SU-DHL-6 (cell line): ENCODE measurements around the gene TLR8.

Experiments used
- H2AFZ ChIP-seq: fragments of 200-600 bp; sonication (generic); 2 replicates; pipeline ENCODE4 v1.6.1; 2014; ENCODE audit warnings: low read depth, mild to moderate bottlenecking, moderate library complexity, mixed read lengths, antibody characterized with exemption, low read length; ENCODE audit not compliant: severe bottlenecking
- H3F3A ChIP-seq: fragments of 200-600 bp; shearing (Covaris generic); 2 replicates; pipeline ENCODE4 v1.6.0; 2016; ENCODE audit warnings: antibody characterized with exemption, mild to moderate bottlenecking; ENCODE audit not compliant: insufficient read depth
- H3K27ac ChIP-seq: fragments of 200-600 bp; sonication (generic); 2 replicates; pipeline ENCODE4 v1.5.1; 2016; ENCODE audit warnings: low read depth, mild to moderate bottlenecking, low read length, moderate library complexity, mixed read lengths
- H3K27me3 ChIP-seq: fragments of 200-600 bp; sonication (generic), shearing (Covaris generic); 2 replicates; pipeline ENCODE4 v1.6.0; 2014; ENCODE audit warnings: mild to moderate bottlenecking, low read length
- H3K36me3 ChIP-seq: fragments of 200-600 bp; sonication (generic); 2 replicates; pipeline ENCODE4 v1.6.1; 2014; ENCODE audit warnings: mild to moderate bottlenecking, low read length, mixed read lengths
- H3K4me2 ChIP-seq: fragments of 300-600, 200-600 bp; shearing (Covaris generic), sonication (generic); 2 replicates; pipeline ENCODE4 v1.6.0; 2014; ENCODE audit warnings: low read length, low read depth, mild to moderate bottlenecking; ENCODE audit not compliant: poor library complexity, severe bottlenecking
- H3K4me3 ChIP-seq: fragments of 200-600 bp; sonication (generic); 2 replicates; pipeline ENCODE4 v1.5.1; 2014; ENCODE audit warnings: antibody characterized with exemption, low read length, mild to moderate bottlenecking, mixed read lengths; ENCODE audit not compliant: insufficient read depth, poor library complexity, severe bottlenecking
- H3K79me2 ChIP-seq: fragments of 200-600 bp; sonication (generic); 2 replicates; pipeline ENCODE4 v1.6.1; 2014; ENCODE audit warnings: mild to moderate bottlenecking, low read length, moderate library complexity; ENCODE audit not compliant: insufficient read depth
- H3K9ac ChIP-seq: fragments of 200-600 bp; sonication (generic); 2 replicates; pipeline ENCODE4 v1.7.0; 2014; ENCODE audit warnings: mild to moderate bottlenecking, low read length
- H3K9me2 ChIP-seq: fragments of 200-600 bp; sonication (generic); replicated peaks from 2 replicates; pipeline ENCODE4 v1.6.1; 2014; ENCODE audit warnings: low read length; ENCODE audit not compliant: insufficient read depth
- H3K9me3 ChIP-seq: fragments of 200-600 bp; sonication (generic); 2 replicates; pipeline ENCODE4 v1.6.1; 2014; ENCODE audit warnings: low read length, mixed read lengths; ENCODE audit not compliant: insufficient read depth
- H4K20me1 ChIP-seq: fragments of 200-600 bp; sonication (generic); 2 replicates; pipeline ENCODE4 v1.6.1; 2014; ENCODE audit warnings: low read depth, mild to moderate bottlenecking, antibody characterized with exemption, low read length, moderate library complexity, mixed read lengths
- EZH2phosphoT487 ChIP-seq: fragments of 200-600 bp; sonication (generic), shearing (Covaris generic); conservative IDR thresholded peaks from 2 replicates; pipeline ENCODE4 v1.6.1; 2018; ENCODE audit warnings: mild to moderate bottlenecking, antibody characterized with exemption, low read length, moderate library complexity, mixed read lengths
- TF ChIP-seq, protein P1 (sequence below): fragments of 200-600 bp; sonication (generic); IDR thresholded peaks from one replicate; pipeline ENCODE4 v1.5.1; 2017; ENCODE audit warnings: antibody characterized with exemption, mild to moderate bottlenecking, low read length, moderate library complexity; ENCODE audit not compliant: insufficient read depth, poor library complexity, severe bottlenecking

TLR8 gene

DNA sequence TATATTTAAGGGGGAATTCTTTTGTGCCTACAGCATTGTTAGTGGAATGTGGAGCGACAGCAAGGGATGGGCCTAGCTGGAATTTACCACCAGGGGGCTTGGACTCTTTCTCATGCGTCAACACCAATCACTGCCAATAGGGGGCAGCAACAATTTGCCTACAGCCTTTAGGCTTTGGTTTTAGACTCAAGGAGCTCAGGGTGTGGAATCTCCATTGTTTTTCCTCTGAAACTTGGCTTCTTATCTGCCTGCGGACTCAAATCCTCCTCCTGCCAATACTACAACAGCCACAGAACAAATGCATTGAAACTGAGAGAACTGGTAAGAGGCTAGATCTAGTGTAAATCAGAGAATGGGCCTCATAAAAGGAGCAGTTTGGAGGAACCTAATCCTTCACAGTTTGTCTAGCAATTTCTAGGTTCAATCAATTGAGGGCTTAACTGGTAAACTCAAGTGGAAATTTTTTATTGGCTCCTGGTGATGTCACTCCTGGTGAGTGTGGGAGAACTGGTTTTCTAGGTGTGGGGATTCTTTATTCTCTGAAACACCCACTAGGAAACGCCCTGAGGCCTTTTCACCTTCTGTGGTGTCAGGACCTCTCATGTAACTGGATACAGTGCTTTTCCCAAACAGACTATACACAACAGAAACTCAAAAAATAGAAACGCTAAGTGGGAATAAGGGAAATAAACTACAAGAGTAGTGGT lies 40.6 kb downstream of the TLR8 start:
- no peaks in the 10 kb centered on the region for H3K36me3 ChIP-seq
- no peak overlapping the region for H3K4me3 ChIP-seq
- H3K9me2 ChIP-seq: no peaks in the 10 kb centered on the region
- peaks cover 31% of the 10 kb centered on the region for H3F3A ChIP-seq
- H3K27ac ChIP-seq: peak overlapping the region; percentile 96
- peak overlapping the region; percentile 84 for H3K4me2 ChIP-seq
- H3K9me3 ChIP-seq: no peaks in the 10 kb centered on the region
- peak overlapping the region; percentile 55 for H3K9ac ChIP-seq
- no peaks in the 10 kb centered on the region for H4K20me1 ChIP-seq
- no peaks in the 10 kb centered on the region; the same call in 1 of the 2 replicates for H3K79me2 ChIP-seq
- no peak for TF ChIP-seq EZH2phosphoT487
- TF ChIP-seq, protein P1, sequence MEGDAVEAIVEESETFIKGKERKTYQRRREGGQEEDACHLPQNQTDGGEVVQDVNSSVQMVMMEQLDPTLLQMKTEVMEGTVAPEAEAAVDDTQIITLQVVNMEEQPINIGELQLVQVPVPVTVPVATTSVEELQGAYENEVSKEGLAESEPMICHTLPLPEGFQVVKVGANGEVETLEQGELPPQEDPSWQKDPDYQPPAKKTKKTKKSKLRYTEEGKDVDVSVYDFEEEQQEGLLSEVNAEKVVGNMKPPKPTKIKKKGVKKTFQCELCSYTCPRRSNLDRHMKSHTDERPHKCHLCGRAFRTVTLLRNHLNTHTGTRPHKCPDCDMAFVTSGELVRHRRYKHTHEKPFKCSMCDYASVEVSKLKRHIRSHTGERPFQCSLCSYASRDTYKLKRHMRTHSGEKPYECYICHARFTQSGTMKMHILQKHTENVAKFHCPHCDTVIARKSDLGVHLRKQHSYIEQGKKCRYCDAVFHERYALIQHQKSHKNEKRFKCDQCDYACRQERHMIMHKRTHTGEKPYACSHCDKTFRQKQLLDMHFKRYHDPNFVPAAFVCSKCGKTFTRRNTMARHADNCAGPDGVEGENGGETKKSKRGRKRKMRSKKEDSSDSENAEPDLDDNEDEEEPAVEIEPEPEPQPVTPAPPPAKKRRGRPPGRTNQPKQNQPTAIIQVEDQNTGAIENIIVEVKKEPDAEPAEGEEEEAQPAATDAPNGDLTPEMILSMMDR: peak; percentile 87
- H3K27me3 ChIP-seq: no peaks in the 10 kb centered on the region
- H2AFZ ChIP-seq: no peak overlapping the region

GRCh38 chrX:12947545-12948235 lies 41.3 kb downstream of the TLR8 start:
- no peaks in the 10 kb centered on the region for H3K9me3 ChIP-seq
- H3K4me3 ChIP-seq: no peak overlapping the region
- no peaks in the 10 kb centered on the region for H3K36me3 ChIP-seq
- no peaks in the 10 kb centered on the region; the same call in 1 of the 2 replicates for H3K79me2 ChIP-seq
- peaks cover 35% of the 10 kb centered on the region for H3F3A ChIP-seq
- H3K27me3 ChIP-seq: no peaks in the 10 kb centered on the region
- no peaks in the 10 kb centered on the region for H3K9me2 ChIP-seq
- no peaks in the 10 kb centered on the region for H4K20me1 ChIP-seq
- H3K4me2 ChIP-seq: peak overlapping the region; percentile 84
- TF ChIP-seq EZH2phosphoT487: no peak
- TF ChIP-seq, protein P1: no peak
- peak overlapping the region; percentile 96 for H3K27ac ChIP-seq
- peak overlapping the region; percentile 55 for H3K9ac ChIP-seq
- no peak overlapping the region for H2AFZ ChIP-seq

DNA sequence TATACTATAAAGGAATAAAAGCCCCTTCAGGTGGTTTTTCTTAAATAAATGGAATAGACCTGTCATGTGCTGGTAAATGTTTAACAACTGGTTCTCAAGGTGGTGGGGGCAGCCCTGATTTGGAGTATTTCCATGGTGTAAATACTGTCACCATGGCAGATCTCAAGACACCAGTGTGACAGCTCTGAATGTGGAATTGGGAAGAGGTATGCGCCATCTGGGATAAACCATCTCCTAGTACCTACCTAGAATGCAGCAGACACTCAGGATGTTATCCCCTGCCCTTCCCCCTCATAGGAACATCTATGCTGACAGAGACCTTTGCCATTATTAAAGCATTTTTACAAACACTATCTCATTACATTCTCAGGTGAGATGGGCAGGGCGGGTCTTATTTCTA lies 42.1 kb downstream of the TLR8 start:
- Histone ChIP-seq H3K9me2 (no peaks in the 10 kb centered on the region), H2AFZ (peak overlapping the region; percentile 57), H3K79me2 (no peaks in the 10 kb centered on the region; the same call in 1 of the 2 replicates), H3K27ac (peak overlapping the region; percentile 96), H3K36me3 (no peaks in the 10 kb centered on the region), H3K9me3 (no peaks in the 10 kb centered on the region), H4K20me1 (no peaks in the 10 kb centered on the region), H3K4me2 (peak overlapping the region; percentile 84), H3K27me3 (no peaks in the 10 kb centered on the region), H3F3A (peaks cover 43% of the 10 kb centered on the region), H3K9ac (peak overlapping the region; percentile 55), H3K4me3 (no peak overlapping the region)
- TF ChIP-seq, protein P1: no peak
- TF ChIP-seq EZH2phosphoT487: no peak
